Measurements from ENCODE around the gene ESRRG. TPM values are rescaled to one million over a fixed set of nuclear protein-coding genes. Genes with fewer than 3 reads are reported as not detected.

The ESRRG gene
- total and polyA plus RNA-seq, 2 of the 8 experiments (the other 6 are each of a cell fraction or from before 2014, with no cell fraction given) = 0.59 to 1.4 TPM

DNA sequence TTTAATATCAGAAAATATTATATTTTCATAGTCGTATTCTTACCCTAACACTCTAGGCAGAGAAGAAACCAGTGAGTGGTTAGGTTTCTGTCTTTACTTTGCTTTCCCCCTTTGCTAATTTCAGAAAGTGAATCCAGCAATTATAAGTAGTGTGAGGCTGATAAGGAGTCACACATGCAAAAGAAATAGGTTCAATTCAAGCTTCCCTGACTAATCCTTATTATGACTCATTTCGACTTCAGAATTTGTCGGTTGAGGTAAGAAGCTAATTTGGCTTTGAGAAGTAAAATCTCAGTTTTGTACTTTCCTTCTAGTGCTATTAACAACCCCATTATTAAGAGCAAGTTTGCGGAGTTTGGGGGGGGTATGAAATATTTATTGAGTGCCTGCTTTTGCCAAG is 22.4 kb downstream of the ESRRG start:
- WGBS, 2 experiments (ENCODE audit: extremely low coverage in 1 of 2, insufficient coverage in 1 of 2, insufficient read length in 1 of 2, insufficient replicate concordance in 2 of 2, low coverage in 1 of 2, low lambda C conversion rate in 2 of 2, missing lambda C conversion rate in 1 of 2) = 93% methylated on average over 4 of the region's 4 CpGs; no CpG with 5 or more reads in 1 of the 2 experiments
- no peak for FAIRE-seq
- no peak for TF ChIP-seq POU5F1 (IDR thresholded peaks at IDR 0.05; ENCODE audit: low read depth, low read length)
- TF ChIP-seq SIRT6 (IDR thresholded peaks at IDR 0.05; ENCODE audit: low read length) = no peak
- no peak for TF ChIP-seq SP1 (IDR thresholded peaks at IDR 0.05; ENCODE audit: low read depth, low read length)
- no peak for TF ChIP-seq RAD21 (IDR thresholded peaks at IDR 0.05 in 1 of 2, conservative IDR thresholded peaks at IDR 0.05 in 1 of 2; ENCODE audit: low read depth in 2 of 2, low read length in 2 of 2)
- TF ChIP-seq CBX8 (IDR thresholded peaks at IDR 0.05; ENCODE audit: borderline replicate concordance, low read depth, low read length) = no peak
- TF ChIP-seq, protein P1, sequence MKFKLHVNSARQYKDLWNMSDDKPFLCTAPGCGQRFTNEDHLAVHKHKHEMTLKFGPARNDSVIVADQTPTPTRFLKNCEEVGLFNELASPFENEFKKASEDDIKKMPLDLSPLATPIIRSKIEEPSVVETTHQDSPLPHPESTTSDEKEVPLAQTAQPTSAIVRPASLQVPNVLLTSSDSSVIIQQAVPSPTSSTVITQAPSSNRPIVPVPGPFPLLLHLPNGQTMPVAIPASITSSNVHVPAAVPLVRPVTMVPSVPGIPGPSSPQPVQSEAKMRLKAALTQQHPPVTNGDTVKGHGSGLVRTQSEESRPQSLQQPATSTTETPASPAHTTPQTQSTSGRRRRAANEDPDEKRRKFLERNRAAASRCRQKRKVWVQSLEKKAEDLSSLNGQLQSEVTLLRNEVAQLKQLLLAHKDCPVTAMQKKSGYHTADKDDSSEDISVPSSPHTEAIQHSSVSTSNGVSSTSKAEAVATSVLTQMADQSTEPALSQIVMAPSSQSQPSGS (IDR thresholded peaks at IDR 0.05; ENCODE audit: low read length) = no peak
- TF ChIP-seq TAF1 (IDR thresholded peaks at IDR 0.05; ENCODE audit: low read depth, low read length) = no peak
- TF ChIP-seq BRCA1 (IDR thresholded peaks at IDR 0.05; ENCODE audit: low read depth, low read length) = no peak
- no peak for TF ChIP-seq SUZ12 (IDR thresholded peaks at IDR 0.05; ENCODE audit: low read length)
- TF ChIP-seq NRF1 (IDR thresholded peaks at IDR 0.05; ENCODE audit: low read depth, low read length) = no peak

More for the DNA sequence above, 22.4 kb downstream of the ESRRG start:
- Histone ChIP-seq H3K56ac (replicated peaks; ENCODE audit: insufficient read length, low read depth, low read length) (no peak overlapping the region), H3K4me2 (ENCODE audit: insufficient read depth in 1 of 2, low read depth in 2 of 2, low read length in 2 of 2) (no peak overlapping the region), H3K79me1 (ENCODE audit: low read depth, low read length) (no peaks in the 10 kb centered on the region), H4K5ac (ENCODE audit: insufficient read length, low read depth, low read length) (no peak overlapping the region), H3K4me1 (replicated peaks in 1 of 4; ENCODE audit: control insufficient read depth in 3 of 4, insufficient read depth in 4 of 4, low read length in 3 of 4) (peaks cover 0 to 8% (median 5%) of the 10 kb centered on the region in 4 experiments; a peak in 5 of 7 replicates), H3K27ac (ENCODE audit: low read depth, low read length) (no peak overlapping the region), H3K27me3 (replicated peaks in 1 of 4; ENCODE audit: control insufficient read depth in 3 of 4, extremely low read depth in 1 of 4, insufficient read depth in 3 of 4, low read length in 3 of 4) (no peaks in the 10 kb centered on the region), H4K8ac (ENCODE audit: extremely low read depth, insufficient read depth, low read length) (no peak overlapping the region), H2BK20ac (ENCODE audit: low read length) (no peak overlapping the region), H3K9ac (replicated peaks in 1 of 4; ENCODE audit: extremely low read depth in 1 of 4, low read depth in 3 of 4, low read length in 3 of 4) (no peak overlapping the region), H2BK15ac (ENCODE audit: low read length) (no peak overlapping the region), H3K9me3 (ENCODE audit: insufficient read depth in 2 of 2, low read depth in 1 of 2, low read length in 1 of 2) (no peaks in the 10 kb centered on the region), H2BK5ac (ENCODE audit: low read depth, low read length) (no peak overlapping the region), H3K23ac (ENCODE audit: insufficient read length) (no peak overlapping the region), H2AFZ (ENCODE audit: low read length) (no peak overlapping the region), H2BK120ac (replicated peaks; ENCODE audit: low read depth, low read length) (no peak overlapping the region), H4K20me1 (replicated peaks in 1 of 2; ENCODE audit: control insufficient read depth in 1 of 2, insufficient read depth in 2 of 2, low read length in 2 of 2) (no peaks in the 10 kb centered on the region), H3K18ac (ENCODE audit: extremely low read depth, low read length) (no peak overlapping the region), H3K23me2 (ENCODE audit: low read depth, low read length) (no peaks in the 10 kb centered on the region; the same call in 1 of the 2 replicates), H3K36me3 (ENCODE audit: control insufficient read depth in 2 of 4, insufficient read depth in 4 of 4, low read length in 3 of 4) (no peaks in the 10 kb centered on the region), H4K91ac (replicated peaks; ENCODE audit: insufficient read length, low read length) (no peak overlapping the region), H2AK5ac (ENCODE audit: low read depth, low read length) (no peak overlapping the region), H3K4me3 (ENCODE audit: extremely low read depth in 1 of 4, insufficient read depth in 2 of 4, low read depth in 3 of 4, low read length in 4 of 4) (no peak overlapping the region), H3K79me2 (ENCODE audit: control insufficient read depth in 1 of 2, insufficient read depth in 2 of 2, low read length in 2 of 2) (no peaks in the 10 kb centered on the region), H3K4ac (replicated peaks; ENCODE audit: insufficient read length, low read depth, low read length) (no peak overlapping the region), H2BK12ac (ENCODE audit: low read depth, low read length) (no peak overlapping the region), H3K14ac (ENCODE audit: insufficient read length) (no peak overlapping the region)
- ChIA-PET POLR2A (ENCODE audit: partially characterized antibody) (no interaction called here), CTCF (ENCODE audit: partially characterized antibody) (interaction anchor here (0.5 kb wide), 1 partner anchor 273 kb away, joined by 4 read pairs; no protein-coding TSS in a partner anchor)
- DNase-seq (ENCODE audit: low read depth in 1 of 2, low spot score in 2 of 2) = no peak

Data from H1 (cell line).